Endothelial cell of umbilical vein (primary cell): ENCODE results near the gene KCNJ13.

Source experiments
- EZH2 ChIP-seq: IDR thresholded peaks from 2 replicates; pipeline ENCODE4 v1.6.1; 2012; ENCODE audit warnings: borderline replicate concordance, low read depth, mild to moderate bottlenecking, moderate library complexity, low read length, inconsistent platforms; ENCODE audit not compliant: severe bottlenecking
- JUN ChIP-seq: IDR thresholded peaks from 2 replicates; pipeline ENCODE4 v1.6.1; 2011; ENCODE audit warnings: borderline replicate concordance, low read depth; ENCODE audit not compliant: insufficient read length, insufficient read depth
- POLR2A ChIP-seq: IDR thresholded peaks from 2 replicates; pipeline ENCODE4 v1.6.1; 2012; ENCODE audit warnings: low read depth, mild to moderate bottlenecking, control low read depth, low read length
- TF ChIP-seq, protein P1 (sequence below), 2 donors: IDR thresholded peaks; 1 replicate in 1 of 2; 2 replicates in 1 of 2; pipeline ENCODE4 v1.5.1; 2011; ENCODE audit warnings: low read length in 2 of 2, mild to moderate bottlenecking in 2 of 2, moderate library complexity in 2 of 2, control low read depth in 1 of 2, inconsistent platforms in 1 of 2, low read depth in 1 of 2; ENCODE audit not compliant: insufficient read depth in 1 of 2; ENCODE audit errors: extremely low read depth in 1 of 2
- TF ChIP-seq, protein P2 (sequence below): IDR thresholded peaks from 2 replicates; pipeline ENCODE4 v1.6.1; 2011; ENCODE audit not compliant: insufficient read depth, insufficient read length

DNA sequence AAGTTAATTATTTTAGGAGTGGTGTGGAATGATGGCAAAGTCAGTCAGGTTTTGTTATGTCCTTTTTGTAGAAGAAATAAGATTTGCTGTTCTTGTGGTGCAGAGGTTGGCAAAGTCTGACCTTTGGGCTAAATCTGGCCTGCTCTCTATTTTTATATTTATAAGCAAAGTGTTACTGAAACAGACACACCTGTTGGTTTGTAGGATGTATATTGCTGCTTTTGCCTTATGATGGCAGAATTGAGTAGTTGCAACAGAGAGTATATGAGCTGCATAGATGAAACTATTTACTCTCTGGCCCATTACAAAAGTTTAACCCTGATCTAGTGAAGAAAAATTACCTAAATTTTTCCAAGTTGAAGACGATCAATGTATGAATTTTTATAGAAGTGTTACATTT lies 34.1 kb upstream of the KCNJ13 start:
- TF ChIP-seq, protein P1, sequence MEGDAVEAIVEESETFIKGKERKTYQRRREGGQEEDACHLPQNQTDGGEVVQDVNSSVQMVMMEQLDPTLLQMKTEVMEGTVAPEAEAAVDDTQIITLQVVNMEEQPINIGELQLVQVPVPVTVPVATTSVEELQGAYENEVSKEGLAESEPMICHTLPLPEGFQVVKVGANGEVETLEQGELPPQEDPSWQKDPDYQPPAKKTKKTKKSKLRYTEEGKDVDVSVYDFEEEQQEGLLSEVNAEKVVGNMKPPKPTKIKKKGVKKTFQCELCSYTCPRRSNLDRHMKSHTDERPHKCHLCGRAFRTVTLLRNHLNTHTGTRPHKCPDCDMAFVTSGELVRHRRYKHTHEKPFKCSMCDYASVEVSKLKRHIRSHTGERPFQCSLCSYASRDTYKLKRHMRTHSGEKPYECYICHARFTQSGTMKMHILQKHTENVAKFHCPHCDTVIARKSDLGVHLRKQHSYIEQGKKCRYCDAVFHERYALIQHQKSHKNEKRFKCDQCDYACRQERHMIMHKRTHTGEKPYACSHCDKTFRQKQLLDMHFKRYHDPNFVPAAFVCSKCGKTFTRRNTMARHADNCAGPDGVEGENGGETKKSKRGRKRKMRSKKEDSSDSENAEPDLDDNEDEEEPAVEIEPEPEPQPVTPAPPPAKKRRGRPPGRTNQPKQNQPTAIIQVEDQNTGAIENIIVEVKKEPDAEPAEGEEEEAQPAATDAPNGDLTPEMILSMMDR (IDR thresholded peaks at IDR 0.05; ENCODE audit: extremely low read depth in 1 of 2, insufficient read depth in 1 of 2, low read depth in 1 of 2, low read length in 2 of 2), result no peak
- no peak for TF ChIP-seq POLR2A
- TF ChIP-seq EZH2, result no peak
- TF ChIP-seq, protein P2, sequence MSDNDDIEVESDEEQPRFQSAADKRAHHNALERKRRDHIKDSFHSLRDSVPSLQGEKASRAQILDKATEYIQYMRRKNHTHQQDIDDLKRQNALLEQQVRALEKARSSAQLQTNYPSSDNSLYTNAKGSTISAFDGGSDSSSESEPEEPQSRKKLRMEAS, result no peak
- TF ChIP-seq JUN, result no peak
